ENCODE measurements around the gene ADAR.

DNA sequence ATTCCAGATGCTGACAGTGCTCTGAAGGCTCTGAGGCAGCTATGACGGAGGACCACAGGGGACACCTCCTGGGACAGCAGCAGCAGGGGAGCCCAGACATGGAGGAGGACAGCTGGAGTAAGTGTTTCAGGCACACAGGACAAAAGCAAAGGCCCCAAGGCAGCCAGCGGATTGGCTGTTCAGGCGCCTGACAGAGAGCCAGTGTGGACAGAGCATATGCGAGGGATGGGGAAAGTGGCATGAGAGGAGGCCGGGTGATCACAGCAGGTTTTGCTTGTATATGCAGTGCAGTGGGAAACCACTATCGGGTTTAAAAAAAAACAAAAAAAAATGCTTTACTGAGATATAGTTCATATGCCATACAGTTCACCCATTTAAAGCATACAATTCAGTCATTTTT lies 21.3 kb downstream of the ADAR start:
- TF ChIP-seq GATA2 (IDR thresholded peaks at IDR 0.05; ENCODE audit: low read depth, low read length) = no peak
- no peak for TF ChIP-seq GATA3 (IDR thresholded peaks at IDR 0.05; ENCODE audit: low read depth, low read length)
